Subcutaneous adipose tissue (tissue), 4 donors: Measurements from ENCODE around the gene RAD21L1. TPM values are rescaled to one million over a fixed set of nuclear protein-coding genes. Genes with fewer than 3 reads are reported as not detected.

Experiments
- total RNA-seq, 4 donors: library from RNA; depleted of rRNA; stranded (reverse); fragments of >200 nt; gene quantifications; one replicate each; pipeline ENCODE4 v1.1.0, GENCODE V29; 2016
- TF ChIP-seq, protein P1 (sequence below): fragments of 450-650 bp; IDR thresholded peaks from one replicate; pipeline ENCODE4 v1.5.1; 2016; ENCODE audit warnings: low read depth, mild to moderate bottlenecking, control low read depth, antibody characterized with exemption, moderate library complexity

Gene RAD21L1
- total RNA-seq, 4 donors from 2014 or later = not detected

DNA sequence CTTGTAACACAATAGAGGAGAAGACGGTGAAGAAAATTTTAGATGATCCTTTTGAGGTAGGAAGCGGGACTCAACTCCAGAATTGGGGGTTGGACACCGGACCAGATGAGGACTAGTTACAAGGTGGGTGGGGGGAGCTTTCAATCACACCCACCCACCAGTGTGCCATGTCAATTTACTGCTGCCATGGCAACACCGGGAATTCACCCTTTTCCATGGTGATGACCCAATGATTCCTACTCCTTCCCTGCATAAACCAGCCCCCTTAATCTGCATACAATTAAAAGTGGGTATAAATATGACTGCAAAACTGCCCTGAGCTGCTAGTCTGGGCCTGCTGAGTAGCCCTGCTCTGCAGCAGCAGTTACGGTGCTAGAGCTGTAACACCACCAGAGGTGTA is 14.7 kb downstream of the RAD21L1 start:
- TF ChIP-seq, protein P1, sequence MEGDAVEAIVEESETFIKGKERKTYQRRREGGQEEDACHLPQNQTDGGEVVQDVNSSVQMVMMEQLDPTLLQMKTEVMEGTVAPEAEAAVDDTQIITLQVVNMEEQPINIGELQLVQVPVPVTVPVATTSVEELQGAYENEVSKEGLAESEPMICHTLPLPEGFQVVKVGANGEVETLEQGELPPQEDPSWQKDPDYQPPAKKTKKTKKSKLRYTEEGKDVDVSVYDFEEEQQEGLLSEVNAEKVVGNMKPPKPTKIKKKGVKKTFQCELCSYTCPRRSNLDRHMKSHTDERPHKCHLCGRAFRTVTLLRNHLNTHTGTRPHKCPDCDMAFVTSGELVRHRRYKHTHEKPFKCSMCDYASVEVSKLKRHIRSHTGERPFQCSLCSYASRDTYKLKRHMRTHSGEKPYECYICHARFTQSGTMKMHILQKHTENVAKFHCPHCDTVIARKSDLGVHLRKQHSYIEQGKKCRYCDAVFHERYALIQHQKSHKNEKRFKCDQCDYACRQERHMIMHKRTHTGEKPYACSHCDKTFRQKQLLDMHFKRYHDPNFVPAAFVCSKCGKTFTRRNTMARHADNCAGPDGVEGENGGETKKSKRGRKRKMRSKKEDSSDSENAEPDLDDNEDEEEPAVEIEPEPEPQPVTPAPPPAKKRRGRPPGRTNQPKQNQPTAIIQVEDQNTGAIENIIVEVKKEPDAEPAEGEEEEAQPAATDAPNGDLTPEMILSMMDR = no peak

DNA sequence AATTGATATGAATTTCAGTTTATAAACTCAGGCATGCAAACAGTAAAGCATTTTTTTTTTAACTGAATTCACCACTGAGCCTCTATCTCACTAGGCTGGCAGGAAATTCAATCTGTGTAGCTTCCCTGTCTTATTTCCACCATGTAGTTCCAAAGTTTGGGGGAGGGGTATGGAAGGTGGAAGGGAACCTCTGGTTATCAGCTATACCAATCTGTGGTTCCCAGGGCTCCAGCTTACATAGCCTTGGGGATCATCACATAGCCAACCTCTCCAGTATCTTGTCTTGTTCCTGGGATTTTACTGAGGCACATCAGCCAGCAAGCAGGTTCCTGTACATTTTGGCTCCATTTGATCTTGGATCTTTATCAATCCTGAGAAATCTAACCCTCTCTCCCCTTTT is 15.6 kb downstream of the RAD21L1 start:
- TF ChIP-seq, protein P1 = no peak

DNA sequence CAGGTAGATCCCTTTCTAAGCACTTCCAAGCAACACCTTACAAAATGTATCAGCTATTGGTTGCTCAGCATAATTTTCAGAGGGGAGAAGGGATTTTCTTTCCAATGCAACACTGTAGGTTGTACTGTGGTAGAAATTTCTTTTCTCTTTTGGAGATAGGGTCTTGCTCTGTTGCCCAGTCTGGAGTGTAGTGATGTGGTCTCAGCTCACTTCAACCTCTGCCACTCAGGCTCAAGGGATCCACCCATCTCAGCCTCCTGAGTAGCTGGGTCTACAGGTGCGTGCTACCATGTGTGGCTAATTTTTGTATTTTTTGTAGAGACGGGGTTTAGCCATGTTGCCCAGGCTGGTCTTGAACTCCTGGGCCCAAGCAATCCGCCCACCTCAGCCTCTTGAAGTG is 16.3 kb downstream of the RAD21L1 start:
- TF ChIP-seq, protein P1 = no peak

GRCh38 chr20:1242530-1242929 is 16.7 kb downstream of the RAD21L1 start:
- TF ChIP-seq, protein P1 = no peak

GRCh38 chr20:1245578-1245977 is 19.7 kb downstream of the RAD21L1 start:
- TF ChIP-seq, protein P1 = no peak

DNA sequence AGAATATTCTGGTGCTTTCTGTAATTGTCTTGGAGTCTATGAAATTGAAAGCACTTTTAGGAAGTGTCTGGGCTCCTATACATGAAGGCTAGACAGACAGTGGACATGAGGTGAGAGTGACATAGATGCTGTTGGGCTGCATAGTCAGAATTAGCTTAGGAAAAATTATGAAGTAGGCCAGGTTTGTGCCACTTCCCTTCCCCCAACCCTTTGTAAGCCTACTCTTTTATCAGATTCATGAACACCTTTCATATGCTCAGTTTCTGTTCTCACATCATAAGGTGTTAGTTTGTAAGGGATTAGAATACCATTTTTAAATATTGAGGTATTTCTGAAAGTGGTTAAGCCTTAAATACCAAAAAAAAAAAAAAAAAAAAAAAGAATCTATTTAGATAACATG is 21.8 kb downstream of the RAD21L1 start:
- TF ChIP-seq, protein P1 = no peak

GRCh38 chr20:1252416-1252815 is 26.6 kb downstream of the RAD21L1 start:
- TF ChIP-seq, protein P1 = no peak
